Measurements from ENCODE around the gene BARX2. TPM values are rescaled to one million over a fixed set of nuclear protein-coding genes. Genes with fewer than 3 reads are reported as not detected.

BARX2 gene
- total RNA-seq, 1 donor from 2014 or later, result 0.41 TPM

- intact Hi-C loops (cut with DNase I), result no loop called here
- TF ChIP-seq CTCF (IDR thresholded peaks at IDR 0.05), result no peak
- no peak overlapping the region for H3K27ac ChIP-seq
These were observed 60.0 kb downstream of the BARX2 start for GRCh38 chr11:129435499-129436245.

GRCh38 chr11:129436573-129436972 is 60.9 kb downstream of the BARX2 start:
- H3K27me3 ChIP-seq (ENCODE audit: low read depth), result no peaks in the 10 kb centered on the region
- DNase-seq (no peak), ATAC-seq (no peak)
- TF ChIP-seq CTCF (IDR thresholded peaks at IDR 0.05), result no peak
- no peak overlapping the region for H3K27ac ChIP-seq
- H3K4me1 ChIP-seq, result no peaks in the 10 kb centered on the region
- no peaks in the 10 kb centered on the region for H3K36me3 ChIP-seq
- intact Hi-C loops (cut with DNase I), result no loop called here
- no peak overlapping the region for H3K4me3 ChIP-seq
- no peaks in the 10 kb centered on the region for H3K9me3 ChIP-seq

More at GRCh38 chr11:129435499-129436245, 60.0 kb downstream of the BARX2 start:
- peaks cover 4% of the 10 kb centered on the region for H3K9me3 ChIP-seq
- H3K4me3 ChIP-seq, result no peak overlapping the region
- DNase-seq (no peak), ATAC-seq (no peak)
- no peaks in the 10 kb centered on the region for H3K36me3 ChIP-seq
- H3K27me3 ChIP-seq (ENCODE audit: low read depth), result no peaks in the 10 kb centered on the region
- no peaks in the 10 kb centered on the region for H3K4me1 ChIP-seq

GRCh38 chr11:129440028-129440713 is 64.5 kb downstream of the BARX2 start:
- TF ChIP-seq CTCF (IDR thresholded peaks at IDR 0.05), result no peak
- intact Hi-C loops (cut with DNase I), result no loop called here
- ATAC-seq, result peak; percentile 53 to 78
- Histone ChIP-seq H3K4me1 (no peaks in the 10 kb centered on the region), H3K36me3 (no peaks in the 10 kb centered on the region), H3K9me3 (no peaks in the 10 kb centered on the region), H3K4me3 (no peak overlapping the region), H3K27ac (no peak overlapping the region), H3K27me3 (ENCODE audit: low read depth) (no peaks in the 10 kb centered on the region)
- DNase-seq, result no peak

- Histone ChIP-seq H3K36me3 (no peaks in the 10 kb centered on the region), H3K27me3 (ENCODE audit: low read depth) (no peaks in the 10 kb centered on the region), H3K27ac (no peak overlapping the region), H3K9me3 (no peaks in the 10 kb centered on the region), H3K4me3 (no peak overlapping the region), H3K4me1 (no peaks in the 10 kb centered on the region)
- no peak for TF ChIP-seq CTCF (IDR thresholded peaks at IDR 0.05)
- ATAC-seq, result no peak
- intact Hi-C loops (cut with DNase I), result no loop called here
- no peak for DNase-seq
These were observed 66.5 kb downstream of the BARX2 start for GRCh38 chr11:129442171-129442570.

- no peak overlapping the region for H3K27ac ChIP-seq
- DNase-seq, result no peak
- no peaks in the 10 kb centered on the region for H3K36me3 ChIP-seq
- no peak for ATAC-seq
- no peaks in the 10 kb centered on the region for H3K4me1 ChIP-seq
- no peak for TF ChIP-seq CTCF (IDR thresholded peaks at IDR 0.05)
- no peak overlapping the region for H3K4me3 ChIP-seq
- intact Hi-C loops (cut with DNase I), result no loop called here
- no peaks in the 10 kb centered on the region for H3K27me3 ChIP-seq (ENCODE audit: low read depth)
- peaks cover 2% of the 10 kb centered on the region for H3K9me3 ChIP-seq
These were observed 67.6 kb downstream of the BARX2 start for GRCh38 chr11:129443276-129443675.

Data from lower lobe of right lung (tissue), 2 donors.